SK-N-SH (cell line): ENCODE data around the gene TMEM184A.

Experiments
- CHD2 ChIP-seq: fragments of 150-350 bp; IDR thresholded peaks from 2 replicates; pipeline ENCODE4 v1.6.1; 2018; ENCODE audit warnings: low read length; ENCODE audit not compliant: partially characterized antibody
- CTCF ChIP-seq: fragments of 200-600 bp; sonication (generic); IDR thresholded peaks from 2 replicates; pipeline ENCODE4 v1.6.1; 2017; ENCODE audit warnings: antibody characterized with exemption, mild to moderate bottlenecking, moderate library complexity
- EP300 ChIP-seq, 2 experiments: IDR thresholded peaks; 2 replicates each; pipeline versions ENCODE4 v1.4.0 to v1.6.1; 2012; ENCODE audit warnings: borderline replicate concordance in 1 of 2, low read depth in 1 of 2, low read length in 1 of 2
- EZH2phosphoT487 ChIP-seq: fragments of 200-600 bp; sonication (generic); IDR thresholded peaks from 2 replicates; pipeline ENCODE4 v1.6.1; 2017; ENCODE audit warnings: low read depth, mixed run types, mild to moderate bottlenecking, antibody characterized with exemption, moderate library complexity, borderline replicate concordance
- FOXJ3 ChIP-seq: sonication (generic); formaldehyde crosslinking; IDR thresholded peaks from 2 replicates; pipeline ENCODE4 v1.5.1; 2020; ENCODE audit warnings: mild to moderate bottlenecking, missing genetic modification reagents
- GABPA ChIP-seq: IDR thresholded peaks from 2 replicates; pipeline ENCODE4 v1.4.0; 2012; ENCODE audit warnings: low read depth, mild to moderate bottlenecking
- NFIC ChIP-seq: IDR thresholded peaks from 2 replicates; pipeline ENCODE4 v1.4.0; 2012; ENCODE audit warnings: borderline replicate concordance
- POLR2AphosphoS5 ChIP-seq: IDR thresholded peaks from 2 replicates; pipeline ENCODE4 v1.6.1; 2012; ENCODE audit warnings: low read depth, low read length
- RAD21 ChIP-seq: IDR thresholded peaks from 2 replicates; pipeline ENCODE4 v1.6.1; 2012; ENCODE audit warnings: mild to moderate bottlenecking, low read length
- RFX5 ChIP-seq: IDR thresholded peaks from 2 replicates; pipeline ENCODE4 v1.6.1; 2012; ENCODE audit warnings: mild to moderate bottlenecking, improper control_type of control experiment, low read length
- TAF1 ChIP-seq: IDR thresholded peaks from 2 replicates; pipeline ENCODE4 v1.6.1; 2012; ENCODE audit warnings: low read depth, mild to moderate bottlenecking, low read length, moderate library complexity, borderline replicate concordance
- YY1 ChIP-seq: IDR thresholded peaks from 2 replicates; pipeline ENCODE4 v1.4.0; 2012; ENCODE audit warnings: low read depth, mild to moderate bottlenecking
- TF ChIP-seq, protein P1 (sequence below): IDR thresholded peaks from 2 replicates; pipeline ENCODE4 v1.4.0; 2012; ENCODE audit warnings: low read depth
- TF ChIP-seq, protein P2 (sequence below): fragments of 150-350 bp; IDR thresholded peaks from 2 replicates; pipeline ENCODE4 v1.6.1; 2017; ENCODE audit warnings: antibody characterized with exemption, low read length, low read depth, borderline replicate concordance

DNA sequence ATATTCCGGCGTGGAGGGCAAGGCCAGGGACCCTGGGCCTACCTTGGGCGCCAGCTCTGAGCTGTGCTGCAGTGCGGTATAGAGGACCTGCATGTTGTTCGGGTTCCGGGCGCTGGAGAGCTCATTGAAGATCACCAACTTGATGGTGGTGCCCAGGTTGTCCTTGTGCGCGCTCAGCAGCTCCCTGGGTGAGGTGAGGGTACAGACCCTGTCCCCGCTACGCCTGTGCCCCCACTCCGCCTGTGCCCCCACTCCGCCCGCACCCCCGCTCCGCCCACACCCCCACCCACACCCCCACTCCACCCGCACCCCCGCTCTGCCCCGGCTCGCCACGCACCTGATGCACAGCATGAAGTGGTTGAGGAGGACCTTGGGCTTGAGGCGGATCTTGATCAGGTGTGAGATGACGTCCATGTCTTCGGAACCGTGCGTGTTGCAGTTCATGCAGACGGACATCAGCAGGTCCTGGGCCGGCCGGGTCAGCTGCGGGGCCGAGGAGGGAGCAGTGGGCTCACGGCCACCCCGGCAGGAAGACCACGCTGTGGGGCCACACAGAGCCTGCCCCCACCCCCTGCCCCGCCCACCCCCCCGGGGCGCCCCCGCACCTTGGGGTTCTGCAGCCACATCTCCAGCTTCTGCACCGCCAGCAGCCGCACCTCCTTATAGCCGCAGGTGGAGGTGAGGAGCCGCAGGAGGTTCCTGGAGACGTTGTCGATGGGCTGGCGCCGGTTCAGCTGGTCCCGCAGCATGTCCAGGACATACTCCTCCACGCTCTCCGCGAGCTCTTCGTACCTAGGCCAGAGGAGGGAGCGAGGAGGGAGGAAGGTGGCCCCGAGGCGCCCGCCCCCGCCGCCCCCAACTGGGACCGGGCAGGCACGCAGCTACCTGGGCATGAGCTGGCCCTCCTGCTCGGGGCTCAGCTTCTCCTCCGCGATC, 57.4 kb downstream of the TMEM184A start:
- TF ChIP-seq CTCF, result no peak
- no peak for TF ChIP-seq RAD21
- TF ChIP-seq YY1, result no peak
- TF ChIP-seq TAF1, result no peak
- TF ChIP-seq RFX5, result no peak
- TF ChIP-seq, protein P1, sequence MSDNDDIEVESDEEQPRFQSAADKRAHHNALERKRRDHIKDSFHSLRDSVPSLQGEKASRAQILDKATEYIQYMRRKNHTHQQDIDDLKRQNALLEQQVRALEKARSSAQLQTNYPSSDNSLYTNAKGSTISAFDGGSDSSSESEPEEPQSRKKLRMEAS, result no peak
- TF ChIP-seq CHD2, result no peak
- TF ChIP-seq NFIC, result no peak
- no peak for TF ChIP-seq POLR2AphosphoS5
- TF ChIP-seq EP300 (IDR thresholded peaks at IDR 0.05; ENCODE audit: borderline replicate concordance in 1 of 2, low read depth in 1 of 2, low read length in 1 of 2), result no peak
- no peak for TF ChIP-seq GABPA
- no peak for TF ChIP-seq EZH2phosphoT487
- TF ChIP-seq, protein P2, sequence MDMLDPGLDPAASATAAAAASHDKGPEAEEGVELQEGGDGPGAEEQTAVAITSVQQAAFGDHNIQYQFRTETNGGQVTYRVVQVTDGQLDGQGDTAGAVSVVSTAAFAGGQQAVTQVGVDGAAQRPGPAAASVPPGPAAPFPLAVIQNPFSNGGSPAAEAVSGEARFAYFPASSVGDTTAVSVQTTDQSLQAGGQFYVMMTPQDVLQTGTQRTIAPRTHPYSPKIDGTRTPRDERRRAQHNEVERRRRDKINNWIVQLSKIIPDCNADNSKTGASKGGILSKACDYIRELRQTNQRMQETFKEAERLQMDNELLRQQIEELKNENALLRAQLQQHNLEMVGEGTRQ, result no peak
- no peak for TF ChIP-seq FOXJ3 (CRISPR knock-in tag)
